DOHH2 (cell line): ENCODE results near the gene C13orf46.

Experiments
- H3F3A ChIP-seq: fragments of 200-600 bp; sonication (generic), shearing (Covaris generic); 2 replicates; pipeline ENCODE4 v1.6.0; 2016; ENCODE audit warnings: antibody characterized with exemption, mild to moderate bottlenecking; ENCODE audit not compliant: control insufficient read depth, insufficient read depth
- H3K27ac ChIP-seq: fragments of 200-600 bp; sonication (generic); 2 replicates; pipeline ENCODE4 v1.5.1; 2014; ENCODE audit warnings: low read depth, mild to moderate bottlenecking, low read length, moderate library complexity
- H3K27me3 ChIP-seq: fragments of 200-600 bp; sonication (generic); 2 replicates; pipeline ENCODE4 v1.6.1; 2014; ENCODE audit warnings: mild to moderate bottlenecking, low read length, mixed read lengths; ENCODE audit not compliant: control insufficient read depth
- H3K36me3 ChIP-seq: fragments of 200-600 bp; sonication (generic); 2 replicates; pipeline ENCODE4 v1.6.1; 2014; ENCODE audit warnings: mild to moderate bottlenecking, low read length, moderate library complexity, mixed read lengths; ENCODE audit not compliant: control insufficient read depth
- H3K4me1 ChIP-seq: fragments of 200-600 bp; sonication (generic); 2 replicates; pipeline ENCODE4 v1.6.1; 2014; ENCODE audit warnings: mild to moderate bottlenecking, low read length, mixed read lengths; ENCODE audit not compliant: control insufficient read depth
- H3K4me2 ChIP-seq: fragments of 200-600 bp; sonication (generic); 2 replicates; pipeline ENCODE4 v1.6.0; 2014; ENCODE audit warnings: mild to moderate bottlenecking, low read length, moderate library complexity
- H3K4me3 ChIP-seq: fragments of 200-600 bp; sonication (generic); 2 replicates; pipeline ENCODE4 v1.5.1; 2014; ENCODE audit warnings: mild to moderate bottlenecking, low read length, mixed read lengths
- H3K79me2 ChIP-seq: fragments of 200-600 bp; sonication (generic); 2 replicates; pipeline ENCODE4 v1.6.1; 2014; ENCODE audit warnings: mild to moderate bottlenecking, low read length, mixed read lengths; ENCODE audit not compliant: control insufficient read depth
- H3K9me2 ChIP-seq: fragments of 200-600 bp; sonication (generic); replicated peaks from 2 replicates; pipeline ENCODE4 v1.6.1; 2014; ENCODE audit warnings: mild to moderate bottlenecking, low read length, mixed read lengths; ENCODE audit not compliant: control insufficient read depth
- H3K9me3 ChIP-seq: fragments of 200-600 bp; sonication (generic); 2 replicates; pipeline ENCODE4 v1.6.1; 2014; ENCODE audit warnings: antibody characterized with exemption, low read length, mixed read lengths; ENCODE audit not compliant: control insufficient read depth, insufficient read depth
- H4K20me1 ChIP-seq: fragments of 200-600 bp; sonication (generic); 2 replicates; pipeline ENCODE4 v1.6.0; 2014; ENCODE audit warnings: low read depth, mild to moderate bottlenecking, antibody characterized with exemption, low read length, moderate library complexity; ENCODE audit not compliant: control insufficient read depth, insufficient read depth
- EZH2phosphoT487 ChIP-seq: fragments of 200-600 bp; sonication (generic); IDR thresholded peaks from 2 replicates; pipeline ENCODE4 v1.6.1; 2017; ENCODE audit warnings: borderline replicate concordance, mild to moderate bottlenecking, antibody characterized with exemption, low read length, moderate library complexity, mixed read lengths
- TF ChIP-seq, protein P1 (sequence below): fragments of 200-600 bp; sonication (generic); IDR thresholded peaks from one replicate; pipeline ENCODE4 v1.5.1; 2014; ENCODE audit warnings: antibody characterized with exemption, mild to moderate bottlenecking, low read depth, low read length; ENCODE audit not compliant: poor library complexity, severe bottlenecking

Gene C13orf46

GRCh38 chr13:113967729-113968462, 6.0 kb downstream of the C13orf46 start:
- Histone ChIP-seq H3K27me3 (no peaks in the 10 kb centered on the region), H3K36me3 (no peaks in the 10 kb centered on the region)

GRCh38 chr13:113967206-113967720, 6.6 kb downstream of the C13orf46 start:
- Histone ChIP-seq H3K9me2 (no peaks in the 10 kb centered on the region), H3K4me2 (no peak overlapping the region), H3K4me3 (no peak overlapping the region), H4K20me1 (no peaks in the 10 kb centered on the region), H3K9me3 (peaks cover 3% of the 10 kb centered on the region; the same call in 1 of the 2 replicates), H3K79me2 (no peaks in the 10 kb centered on the region), H3K36me3 (no peaks in the 10 kb centered on the region), H3K4me1 (no peaks in the 10 kb centered on the region), H3K27me3 (no peaks in the 10 kb centered on the region), H3F3A (no peaks in the 10 kb centered on the region), H3K27ac (no peak overlapping the region)
- no peak for TF ChIP-seq EZH2phosphoT487
- TF ChIP-seq, protein P1, sequence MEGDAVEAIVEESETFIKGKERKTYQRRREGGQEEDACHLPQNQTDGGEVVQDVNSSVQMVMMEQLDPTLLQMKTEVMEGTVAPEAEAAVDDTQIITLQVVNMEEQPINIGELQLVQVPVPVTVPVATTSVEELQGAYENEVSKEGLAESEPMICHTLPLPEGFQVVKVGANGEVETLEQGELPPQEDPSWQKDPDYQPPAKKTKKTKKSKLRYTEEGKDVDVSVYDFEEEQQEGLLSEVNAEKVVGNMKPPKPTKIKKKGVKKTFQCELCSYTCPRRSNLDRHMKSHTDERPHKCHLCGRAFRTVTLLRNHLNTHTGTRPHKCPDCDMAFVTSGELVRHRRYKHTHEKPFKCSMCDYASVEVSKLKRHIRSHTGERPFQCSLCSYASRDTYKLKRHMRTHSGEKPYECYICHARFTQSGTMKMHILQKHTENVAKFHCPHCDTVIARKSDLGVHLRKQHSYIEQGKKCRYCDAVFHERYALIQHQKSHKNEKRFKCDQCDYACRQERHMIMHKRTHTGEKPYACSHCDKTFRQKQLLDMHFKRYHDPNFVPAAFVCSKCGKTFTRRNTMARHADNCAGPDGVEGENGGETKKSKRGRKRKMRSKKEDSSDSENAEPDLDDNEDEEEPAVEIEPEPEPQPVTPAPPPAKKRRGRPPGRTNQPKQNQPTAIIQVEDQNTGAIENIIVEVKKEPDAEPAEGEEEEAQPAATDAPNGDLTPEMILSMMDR: no peak

More at GRCh38 chr13:113967729-113968462, 6.0 kb downstream of the C13orf46 start:
- Histone ChIP-seq H3K4me1 (no peaks in the 10 kb centered on the region), H4K20me1 (no peaks in the 10 kb centered on the region), H3K27ac (no peak overlapping the region), H3K4me2 (no peak overlapping the region), H3F3A (no peaks in the 10 kb centered on the region), H3K4me3 (no peak overlapping the region), H3K9me2 (no peaks in the 10 kb centered on the region), H3K79me2 (no peaks in the 10 kb centered on the region), H3K9me3 (peaks cover under 1% of the 10 kb centered on the region; the same call in 1 of the 2 replicates)
- no peak for TF ChIP-seq EZH2phosphoT487

DNA sequence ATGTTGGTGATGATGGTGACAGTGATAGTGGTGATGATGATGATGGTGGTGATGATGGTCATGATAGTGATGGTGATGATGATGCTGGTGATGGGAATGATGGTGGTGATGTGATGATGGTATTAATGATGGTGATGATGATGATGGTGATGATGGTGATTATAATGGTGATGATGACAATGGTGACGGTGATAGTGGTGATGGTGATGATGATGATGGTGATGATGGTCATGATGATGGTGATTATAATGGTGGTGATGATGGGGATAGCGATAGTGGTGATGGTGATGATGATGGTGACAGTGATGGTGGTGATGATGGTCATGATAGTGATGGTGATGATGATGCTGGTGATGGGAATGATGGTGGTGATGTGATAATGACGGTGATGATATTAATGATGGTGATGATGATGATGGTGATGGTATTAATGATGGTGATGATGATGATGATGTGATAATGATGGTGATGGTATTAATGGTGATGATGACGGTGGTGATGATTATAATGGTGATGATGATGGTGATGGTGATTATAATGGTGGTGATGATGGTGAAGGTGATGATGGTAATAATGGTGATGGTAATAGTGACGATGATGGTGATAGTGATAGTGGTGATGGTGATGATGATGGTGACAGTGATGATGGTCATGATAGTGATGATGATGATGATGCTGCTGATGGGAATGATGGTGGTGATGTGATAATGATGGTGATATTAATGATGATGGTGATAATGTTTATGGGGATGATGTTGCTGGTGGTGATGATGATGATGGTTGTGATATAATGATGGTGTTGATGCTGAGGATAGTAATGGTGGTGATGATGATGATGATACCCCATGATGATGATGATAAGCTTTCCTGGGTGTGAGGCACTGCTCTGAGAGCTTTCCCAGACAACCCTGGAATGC, 7.7 kb downstream of the C13orf46 start:
- no peaks in the 10 kb centered on the region for H3K36me3 ChIP-seq
- H3K27ac ChIP-seq: no peak overlapping the region
- no peaks in the 10 kb centered on the region for H3K4me1 ChIP-seq
- H3K9me2 ChIP-seq: no peaks in the 10 kb centered on the region
- H3K27me3 ChIP-seq: no peaks in the 10 kb centered on the region
- no peak overlapping the region for H3K4me2 ChIP-seq
- no peaks in the 10 kb centered on the region for H4K20me1 ChIP-seq
- no peak overlapping the region for H3K4me3 ChIP-seq
- no peaks in the 10 kb centered on the region for H3F3A ChIP-seq
- TF ChIP-seq, protein P1: no peak
- no peak for TF ChIP-seq EZH2phosphoT487
- H3K9me3 ChIP-seq: peaks cover 3% of the 10 kb centered on the region; the same call in 1 of the 2 replicates
- H3K79me2 ChIP-seq: no peaks in the 10 kb centered on the region
